ENCODE measurements around the gene SSC5D.
"Not testable (repeated sequence)": the region's sequence is repeated elsewhere in the genome, so short reads cannot be mapped to it uniquely, and the experiment has no call there.

SSC5D gene

GRCh38 chr19:55487924-55488687 is at the start of gene SSC5D:
TSS of gene SSC5D (plus strand) at chr19:55488436. CDS start at chr19:55488590, 154 bp downstream.
- DNase-seq (ENCODE audit: low spot score), result no peak

- DNase-seq (ENCODE audit: low spot score), result no peak
Observed at GRCh38 chr19:55439052-55439451, 49.2 kb upstream of the SSC5D start.

- DNase-seq (ENCODE audit: low spot score), result no peak
Observed at GRCh38 chr19:55440411-55441105, 47.7 kb upstream of the SSC5D start.

- no peak for DNase-seq (ENCODE audit: low spot score)
Observed at GRCh38 chr19:55441319-55441691, 46.9 kb upstream of the SSC5D start.

GRCh38 chr19:55441692-55442321 is 46.4 kb upstream of the SSC5D start:
- no peak for DNase-seq (ENCODE audit: low spot score)

- no peak for DNase-seq (ENCODE audit: low spot score)
Observed at GRCh38 chr19:55442372-55442961, 45.8 kb upstream of the SSC5D start.

GRCh38 chr19:55443045-55443823 is 45.0 kb upstream of the SSC5D start, which contains the start of gene SHISA7:
TSS of gene SHISA7 (minus strand) at chr19:55443300. CDS start at chr19:55442863, 437 bp downstream.
- no peak for DNase-seq (ENCODE audit: low spot score)

GRCh38 chr19:55443824-55444480 is 44.3 kb upstream of the SSC5D start:
- DNase-seq (ENCODE audit: low spot score), result no peak

GRCh38 chr19:55444646-55445045 is 43.6 kb upstream of the SSC5D start:
- no peak for DNase-seq (ENCODE audit: low spot score)

GRCh38 chr19:55446060-55446459 is 42.2 kb upstream of the SSC5D start:
- DNase-seq (ENCODE audit: low spot score), result no peak

GRCh38 chr19:55447421-55448174 is 40.6 kb upstream of the SSC5D start:
- DNase-seq (ENCODE audit: low spot score), result no peak

- not testable (repeated sequence) for DNase-seq (ENCODE audit: low spot score)
Observed at GRCh38 chr19:55448175-55448490, 40.1 kb upstream of the SSC5D start.

- DNase-seq (ENCODE audit: low spot score), result no peak
Observed at GRCh38 chr19:55449469-55449868, 38.8 kb upstream of the SSC5D start.

GRCh38 chr19:55451163-55451964 is 36.9 kb upstream of the SSC5D start:
- DNase-seq (ENCODE audit: low spot score), result no peak

- DNase-seq (ENCODE audit: low spot score), result no peak
Observed at GRCh38 chr19:55451965-55452748, 36.1 kb upstream of the SSC5D start.

GRCh38 chr19:55452749-55453346 is 35.4 kb upstream of the SSC5D start:
- peak; percentile 8 for DNase-seq (ENCODE audit: low spot score)

- DNase-seq (ENCODE audit: low spot score), result no peak
Observed at GRCh38 chr19:55453511-55454260, 34.5 kb upstream of the SSC5D start.

- DNase-seq (ENCODE audit: low spot score), result peak; percentile 36
Observed at GRCh38 chr19:55454787-55455243, 33.4 kb upstream of the SSC5D start.

Data from CD4-positive, alpha-beta T cell treated with Interleukin-6 at 100 ng/mL for 8 hours (primary cell).